Immature natural killer cell (primary cell): ENCODE results near the gene DLG2. TPM values are rescaled to one million over a fixed set of nuclear protein-coding genes. Genes with fewer than 3 reads are reported as not detected.
"Not testable (repeated sequence)": the region's sequence is repeated elsewhere in the genome, so short reads cannot be mapped to it uniquely, and the experiment has no call there.

Source experiments
- DNase-seq, 3 donors: peaks; one replicate each; pipeline ENCODE4 v3.0.0; 2022; ENCODE audit warnings: mixed read lengths in 1 of 3
- H3K27ac Mint-ChIP-seq, 6 donors: one replicate each; pipeline ENCODE4 v1.8.0; 2020; ENCODE audit warnings: mixed read lengths in 6 of 6, mild to moderate bottlenecking in 5 of 6, inconsistent platforms in 4 of 6, moderate library complexity in 3 of 6
- H3K27me3 Mint-ChIP-seq, 3 donors: one replicate each; pipeline ENCODE4 v1.8.0; 2020 to 2021; ENCODE audit warnings: low read depth in 3 of 3, mild to moderate bottlenecking in 3 of 3, mixed read lengths in 3 of 3, moderate library complexity in 3 of 3, inconsistent platforms in 1 of 3
- H3K36me3 Mint-ChIP-seq, 3 donors: one replicate each; pipeline ENCODE4 v1.8.0; 2020; ENCODE audit warnings: mixed read lengths in 3 of 3, inconsistent platforms in 2 of 3, mild to moderate bottlenecking in 2 of 3
- H3K4me1 Mint-ChIP-seq, 2 donors: one replicate each; pipeline ENCODE4 v1.8.0; 2020; ENCODE audit warnings: inconsistent platforms in 2 of 2, mild to moderate bottlenecking in 2 of 2, mixed read lengths in 2 of 2, moderate library complexity in 1 of 2
- H3K4me3 Mint-ChIP-seq, 5 donors: one replicate each; pipeline ENCODE4 v1.8.0; 2020; ENCODE audit warnings: mild to moderate bottlenecking in 5 of 5, mixed read lengths in 5 of 5, inconsistent platforms in 3 of 5, moderate library complexity in 3 of 5
- H3K9me3 Mint-ChIP-seq, 6 donors: one replicate each; pipeline ENCODE4 v1.8.0; 2020; ENCODE audit warnings: mild to moderate bottlenecking in 6 of 6, mixed read lengths in 6 of 6, inconsistent platforms in 4 of 6, moderate library complexity in 3 of 6
- polyA plus RNA-seq, 3 donors: library from polyadenylated mRNA; unstranded; fragments of 300-500 nt; fragmentation: Illumina TruSeq; gene quantifications; one replicate each; pipeline ENCODE4 v1.2.3, GENCODE V29; 2021

The DLG2 gene
- polyA plus RNA-seq, 3 donors from 2014 or later, result 0.57 to 1.9 (median 1.2) TPM

GRCh38 chr11:85040166-85040565, 587.0 kb downstream of the DLG2 start:
- Mint-ChIP-seq H3K27ac (no peak overlapping the region), H3K4me1 (no peaks in the 10 kb centered on the region), H3K4me3 (no peak overlapping the region), H3K9me3 (peaks cover 5 to 40% (median 13%) of the 10 kb centered on the region in 6 donors), H3K27me3 (peaks cover 0 to 3% (median 0%) of the 10 kb centered on the region in 3 donors), H3K36me3 (peaks cover 0 to 1% (median 0%) of the 10 kb centered on the region in 3 donors)
- DNase-seq, result no peak

GRCh38 chr11:85029964-85030363, 597.2 kb downstream of the DLG2 start:
- no peak for DNase-seq
- Mint-ChIP-seq H3K9me3 (peaks cover 7 to 38% (median 21%) of the 10 kb centered on the region in 6 donors), H3K36me3 (peaks cover 0 to 4% (median 0%) of the 10 kb centered on the region in 3 donors), H3K27ac (no peak overlapping the region), H3K27me3 (no peaks in the 10 kb centered on the region), H3K4me1 (no peaks in the 10 kb centered on the region), H3K4me3 (no peak overlapping the region)

GRCh38 chr11:85028329-85029101, 598.6 kb downstream of the DLG2 start:
- no peak for DNase-seq
- Mint-ChIP-seq H3K27me3 (no peaks in the 10 kb centered on the region), H3K27ac (no peak overlapping the region), H3K36me3 (no peaks in the 10 kb centered on the region), H3K4me1 (no peaks in the 10 kb centered on the region), H3K4me3 (no peak overlapping the region), H3K9me3 (peaks cover 14 to 40% (median 22%) of the 10 kb centered on the region in 6 donors)

GRCh38 chr11:85027346-85027745, 599.8 kb downstream of the DLG2 start:
- DNase-seq, result no peak
- H3K27me3 Mint-ChIP-seq, result no peaks in the 10 kb centered on the region
- peaks cover 14 to 44% (median 23%) of the 10 kb centered on the region in 6 donors for H3K9me3 Mint-ChIP-seq
- H3K4me3 Mint-ChIP-seq, result no peak overlapping the region
- no peaks in the 10 kb centered on the region for H3K36me3 Mint-ChIP-seq
- H3K27ac Mint-ChIP-seq, result no peak overlapping the region
- H3K4me1 Mint-ChIP-seq, result no peaks in the 10 kb centered on the region

- Mint-ChIP-seq H3K4me3 (no peak overlapping the region), H3K4me1 (no peaks in the 10 kb centered on the region), H3K27me3 (peaks cover 0 to 1% (median 0%) of the 10 kb centered on the region in 3 donors), H3K27ac (no peak overlapping the region), H3K36me3 (no peaks in the 10 kb centered on the region), H3K9me3 (peaks cover 12 to 34% (median 22%) of the 10 kb centered on the region in 6 donors)
- DNase-seq, result no peak
Measured at GRCh38 chr11:85021058-85021457, 606.1 kb downstream of the DLG2 start.

GRCh38 chr11:84993386-84993785, 633.8 kb downstream of the DLG2 start:
- no peak for DNase-seq
- Mint-ChIP-seq H3K9me3 (peaks cover 13 to 70% (median 34%) of the 10 kb centered on the region in 6 donors), H3K36me3 (no peaks in the 10 kb centered on the region), H3K4me3 (no peak overlapping the region), H3K4me1 (no peaks in the 10 kb centered on the region), H3K27ac (no peak overlapping the region), H3K27me3 (peaks cover 0 to 8% (median 0%) of the 10 kb centered on the region in 3 donors)

GRCh38 chr11:84990141-84990540, 637.0 kb downstream of the DLG2 start:
- peaks cover 0 to 4% (median 0%) of the 10 kb centered on the region in 3 donors for H3K36me3 Mint-ChIP-seq
- no peak overlapping the region for H3K4me3 Mint-ChIP-seq
- no peak overlapping the region for H3K27ac Mint-ChIP-seq
- H3K9me3 Mint-ChIP-seq, result peaks cover 15 to 65% (median 29%) of the 10 kb centered on the region in 6 donors
- no peak for DNase-seq
- H3K27me3 Mint-ChIP-seq, result peaks cover 0 to 8% (median 0%) of the 10 kb centered on the region in 3 donors
- no peaks in the 10 kb centered on the region for H3K4me1 Mint-ChIP-seq

GRCh38 chr11:84987686-84988187, 639.4 kb downstream of the DLG2 start:
- not testable (repeated sequence) for H3K4me3 Mint-ChIP-seq, H3K36me3 Mint-ChIP-seq, H3K27me3 Mint-ChIP-seq, H3K4me1 Mint-ChIP-seq, H3K27ac Mint-ChIP-seq, DNase-seq
- H3K9me3 Mint-ChIP-seq, result peaks cover 15 to 75% (median 41%) of the 10 kb centered on the region in 6 donors

- Mint-ChIP-seq H3K9me3 (peaks cover 18 to 70% (median 45%) of the 10 kb centered on the region in 6 donors), H3K4me3 (no peak overlapping the region), H3K4me1 (no peaks in the 10 kb centered on the region), H3K27ac (no peak overlapping the region), H3K27me3 (no peaks in the 10 kb centered on the region), H3K36me3 (peaks cover 0 to 11% (median 6%) of the 10 kb centered on the region in 3 donors)
- DNase-seq, result no peak
Measured at GRCh38 chr11:84981301-84981700, 645.8 kb downstream of the DLG2 start.

GRCh38 chr11:84969103-84969502, 658.0 kb downstream of the DLG2 start:
- H3K4me3 Mint-ChIP-seq, result no peak overlapping the region
- peaks cover 0 to 2% (median 1%) of the 10 kb centered on the region in 3 donors for H3K27me3 Mint-ChIP-seq
- no peak overlapping the region for H3K27ac Mint-ChIP-seq
- H3K9me3 Mint-ChIP-seq, result peaks cover 4 to 57% (median 20%) of the 10 kb centered on the region in 6 donors
- no peak for DNase-seq
- no peaks in the 10 kb centered on the region for H3K4me1 Mint-ChIP-seq
- H3K36me3 Mint-ChIP-seq, result no peaks in the 10 kb centered on the region

- no peaks in the 10 kb centered on the region for H3K36me3 Mint-ChIP-seq
- H3K27me3 Mint-ChIP-seq, result peaks cover 0 to 2% (median 2%) of the 10 kb centered on the region in 3 donors
- no peak overlapping the region for H3K4me3 Mint-ChIP-seq
- H3K4me1 Mint-ChIP-seq, result no peaks in the 10 kb centered on the region
- DNase-seq, result no peak
- H3K27ac Mint-ChIP-seq, result no peak overlapping the region
- H3K9me3 Mint-ChIP-seq, result peaks cover 0 to 53% (median 19%) of the 10 kb centered on the region in 6 donors
Measured at GRCh38 chr11:84965484-84965883, 661.7 kb downstream of the DLG2 start.

- Mint-ChIP-seq H3K27ac (no peak overlapping the region), H3K4me1 (no peaks in the 10 kb centered on the region), H3K36me3 (no peaks in the 10 kb centered on the region), H3K27me3 (peaks cover 0 to 2% (median 1%) of the 10 kb centered on the region in 3 donors), H3K4me3 (no peak overlapping the region), H3K9me3 (peaks cover 0 to 42% (median 14%) of the 10 kb centered on the region in 6 donors)
- no peak for DNase-seq
Measured at GRCh38 chr11:84963240-84963639, 663.9 kb downstream of the DLG2 start.

GRCh38 chr11:84962018-84962417, 665.1 kb downstream of the DLG2 start:
- no peak overlapping the region for H3K4me3 Mint-ChIP-seq
- no peak overlapping the region for H3K27ac Mint-ChIP-seq
- H3K9me3 Mint-ChIP-seq, result peaks cover 0 to 40% (median 13%) of the 10 kb centered on the region in 6 donors
- no peaks in the 10 kb centered on the region for H3K36me3 Mint-ChIP-seq
- DNase-seq, result no peak
- peaks cover 0 to 2% (median 1%) of the 10 kb centered on the region in 3 donors for H3K27me3 Mint-ChIP-seq
- H3K4me1 Mint-ChIP-seq, result no peaks in the 10 kb centered on the region

GRCh38 chr11:84958295-84958694, 668.8 kb downstream of the DLG2 start:
- Mint-ChIP-seq H3K36me3 (no peaks in the 10 kb centered on the region), H3K27me3 (peaks cover 0 to 2% (median 1%) of the 10 kb centered on the region in 3 donors), H3K9me3 (peaks cover 2 to 42% (median 10%) of the 10 kb centered on the region in 6 donors), H3K27ac (no peak overlapping the region), H3K4me1 (no peaks in the 10 kb centered on the region), H3K4me3 (no peak overlapping the region)
- DNase-seq, result no peak
